HG03432 (cell line): ENCODE data around the gene GRIN2C.

Experiments
- ATAC-seq: cut with Tn5 transposase; IDR thresholded peaks from one replicate; pipeline ENCODE4 v1.9.1; 2021; ENCODE audit warnings: mild to moderate bottlenecking, moderate library complexity; ENCODE audit not compliant: unreplicated experiment

GRIN2C gene

GRCh38 chr17:74824961-74825627, 34.6 kb downstream of the GRIN2C start:
- ATAC-seq: no peak

GRCh38 chr17:74822939-74823367, 36.7 kb downstream of the GRIN2C start:
- no peak for ATAC-seq

GRCh38 chr17:74822335-74822938, 37.2 kb downstream of the GRIN2C start:
- no peak for ATAC-seq

- no peak for ATAC-seq
Observed at GRCh38 chr17:74821655-74822334, 37.9 kb downstream of the GRIN2C start.

- no peak for ATAC-seq
Observed at GRCh38 chr17:74819801-74820436, 39.8 kb downstream of the GRIN2C start.

GRCh38 chr17:74818291-74818938, 41.3 kb downstream of the GRIN2C start:
- no peak for ATAC-seq

- no peak for ATAC-seq
Observed at GRCh38 chr17:74816905-74817620, 42.6 kb downstream of the GRIN2C start.

GRCh38 chr17:74815550-74816370, 43.9 kb downstream of the GRIN2C start:
- no peak for ATAC-seq

- ATAC-seq: no peak
Observed at GRCh38 chr17:74815067-74815466, 44.6 kb downstream of the GRIN2C start.

GRCh38 chr17:74814453-74814852, 45.2 kb downstream of the GRIN2C start:
- ATAC-seq: no peak

GRCh38 chr17:74812109-74813009, 47.3 kb downstream of the GRIN2C start:
- no peak for ATAC-seq

- no peak for ATAC-seq
Observed at GRCh38 chr17:74810699-74811485, 48.8 kb downstream of the GRIN2C start.

GRCh38 chr17:74808714-74809430, 50.8 kb downstream of the GRIN2C start:
- ATAC-seq: no peak

- ATAC-seq: no peak
Observed at GRCh38 chr17:74807925-74808324, 51.8 kb downstream of the GRIN2C start.

GRCh38 chr17:74807441-74807840, 52.2 kb downstream of the GRIN2C start:
- no peak for ATAC-seq

- no peak for ATAC-seq
Observed at GRCh38 chr17:74806334-74806733, 53.4 kb downstream of the GRIN2C start.

- ATAC-seq: no peak
Observed at GRCh38 chr17:74805591-74805991, 54.1 kb downstream of the GRIN2C start.
